Mucosa of descending colon (tissue), 3 donors: Measurements from ENCODE around the gene RAB11FIP4. TPM values are rescaled to one million over a fixed set of nuclear protein-coding genes. Genes with fewer than 3 reads are reported as not detected.
A peak's percentile ranks its signal among the peaks of the same experiment; 100 is the strongest.

Source experiments
- ATAC-seq: fragments of 200-7000 bp; cut with Tn5 transposase; one replicate; pipeline ENCODE4 v1.9.1; 2020; ENCODE audit warnings: mild to moderate bottlenecking, moderate library complexity
- DNase-seq, 3 donors: peaks; one replicate each; pipeline ENCODE4 v3.0.0-alpha.2; 2020
- H3K36me3 ChIP-seq: fragments of 200-600 bp; one replicate; pipeline ENCODE4 v1.8.0; 2021; ENCODE audit warnings: low read depth, mild to moderate bottlenecking
- H3K4me1 ChIP-seq: fragments of 200-600 bp; one replicate; pipeline ENCODE4 v1.8.0; 2021; ENCODE audit warnings: low read depth, mild to moderate bottlenecking
- H3K4me3 ChIP-seq: fragments of 200-600 bp; one replicate; pipeline ENCODE4 v1.8.0; 2021; ENCODE audit warnings: mild to moderate bottlenecking
- H3K9me3 ChIP-seq: fragments of 200-600 bp; one replicate; pipeline ENCODE4 v1.8.0; 2021; ENCODE audit warnings: mild to moderate bottlenecking
- intact Hi-C, 2 donors: fragments of 100-400 bp; cut with DNase I in 1 of 2; cut with micrococcal nuclease in 1 of 2; formaldehyde crosslinking; loops; one replicate each; pipeline versions ENCODE4 v1.11.0 to v1.11.1; 2022; cut with DNase I, micrococcal nuclease
- total RNA-seq, 3 donors: library from RNA; stranded (reverse); fragmentation: NEBNext Ultra II Directional in 2 of 3; extraction: Animal tissue kit (Norgen Biotek cat#: 25700) in 2 of 3; gene quantifications; one replicate each; pipeline versions ENCODE4 v1.2.1 to v1.2.4, GENCODE V29; 2021 to 2023
- TF ChIP-seq, protein P1 (sequence below): fragments of 200-600 bp; IDR thresholded peaks from one replicate; pipeline ENCODE4 v1.8.0; 2022; ENCODE audit warnings: antibody characterized with exemption, mild to moderate bottlenecking
- donor health status: DM: no; HTN: no; CAD: no; lungs with moderate emphysema.
- donor health status: DM: no; HTN: no; CAD: no.
- donor health status: DM: no; HTN: yes; CAD: no.

The RAB11FIP4 gene
- total RNA-seq, 3 donors from 2014 or later = 24.5 to 49.9 (median 40.7) TPM

DNA sequence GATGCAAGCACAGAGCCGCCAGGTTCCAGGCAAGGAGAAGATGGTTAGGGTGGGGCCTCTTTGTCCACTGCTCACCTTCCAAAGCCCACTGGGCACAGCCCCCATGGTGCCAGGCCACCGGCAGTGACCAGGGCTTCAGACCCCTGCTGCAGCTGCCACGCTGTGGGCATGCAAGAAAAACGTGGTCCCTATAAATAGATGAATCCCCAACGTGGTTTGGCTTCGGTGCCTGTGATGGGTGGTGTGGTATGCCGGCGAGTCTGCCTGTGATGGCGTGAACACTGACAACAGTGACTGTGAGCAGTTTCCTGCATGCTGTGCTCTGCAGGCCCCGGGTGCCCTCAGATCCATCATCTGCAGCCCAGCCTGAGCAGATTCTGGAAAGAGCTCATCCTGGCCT, 36.6 kb downstream of the RAB11FIP4 start:
- Histone ChIP-seq H3K4me3 (no peak overlapping the region), H3K36me3 (no peaks in the 10 kb centered on the region), H3K4me1 (no peaks in the 10 kb centered on the region), H3K9me3 (no peaks in the 10 kb centered on the region)
- ATAC-seq (no peak), DNase-seq (peak in 1 of 3 donors; percentile 18)
- TF ChIP-seq, protein P1, sequence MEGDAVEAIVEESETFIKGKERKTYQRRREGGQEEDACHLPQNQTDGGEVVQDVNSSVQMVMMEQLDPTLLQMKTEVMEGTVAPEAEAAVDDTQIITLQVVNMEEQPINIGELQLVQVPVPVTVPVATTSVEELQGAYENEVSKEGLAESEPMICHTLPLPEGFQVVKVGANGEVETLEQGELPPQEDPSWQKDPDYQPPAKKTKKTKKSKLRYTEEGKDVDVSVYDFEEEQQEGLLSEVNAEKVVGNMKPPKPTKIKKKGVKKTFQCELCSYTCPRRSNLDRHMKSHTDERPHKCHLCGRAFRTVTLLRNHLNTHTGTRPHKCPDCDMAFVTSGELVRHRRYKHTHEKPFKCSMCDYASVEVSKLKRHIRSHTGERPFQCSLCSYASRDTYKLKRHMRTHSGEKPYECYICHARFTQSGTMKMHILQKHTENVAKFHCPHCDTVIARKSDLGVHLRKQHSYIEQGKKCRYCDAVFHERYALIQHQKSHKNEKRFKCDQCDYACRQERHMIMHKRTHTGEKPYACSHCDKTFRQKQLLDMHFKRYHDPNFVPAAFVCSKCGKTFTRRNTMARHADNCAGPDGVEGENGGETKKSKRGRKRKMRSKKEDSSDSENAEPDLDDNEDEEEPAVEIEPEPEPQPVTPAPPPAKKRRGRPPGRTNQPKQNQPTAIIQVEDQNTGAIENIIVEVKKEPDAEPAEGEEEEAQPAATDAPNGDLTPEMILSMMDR = no peak
- intact Hi-C loops = no loop called here

DNA sequence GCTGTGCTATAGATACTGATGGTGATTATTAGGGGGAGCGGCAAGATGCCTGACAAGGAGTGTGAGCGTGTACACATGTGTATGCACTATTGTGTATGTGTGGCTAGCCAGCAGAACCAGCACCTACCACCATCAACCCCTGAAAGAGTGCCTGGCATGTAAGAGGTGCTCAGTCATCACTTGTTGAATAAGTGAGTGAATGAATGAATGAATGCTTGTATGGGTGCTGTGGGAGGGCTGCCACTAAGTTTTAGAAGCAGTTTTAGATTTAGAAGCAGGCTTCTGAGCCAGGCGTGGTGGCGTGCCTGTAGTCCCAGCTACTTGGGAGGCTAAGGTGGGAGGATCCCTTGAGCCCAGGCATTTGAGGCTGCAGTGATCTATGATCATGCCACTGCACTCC, 37.0 kb downstream of the RAB11FIP4 start:
- DNase-seq (no peak), ATAC-seq (no peak)
- H3K4me3 ChIP-seq = no peak overlapping the region
- TF ChIP-seq, protein P1 = no peak
- H3K4me1 ChIP-seq = no peaks in the 10 kb centered on the region
- no peaks in the 10 kb centered on the region for H3K36me3 ChIP-seq
- intact Hi-C loops = no loop called here
- H3K9me3 ChIP-seq = no peaks in the 10 kb centered on the region

DNA sequence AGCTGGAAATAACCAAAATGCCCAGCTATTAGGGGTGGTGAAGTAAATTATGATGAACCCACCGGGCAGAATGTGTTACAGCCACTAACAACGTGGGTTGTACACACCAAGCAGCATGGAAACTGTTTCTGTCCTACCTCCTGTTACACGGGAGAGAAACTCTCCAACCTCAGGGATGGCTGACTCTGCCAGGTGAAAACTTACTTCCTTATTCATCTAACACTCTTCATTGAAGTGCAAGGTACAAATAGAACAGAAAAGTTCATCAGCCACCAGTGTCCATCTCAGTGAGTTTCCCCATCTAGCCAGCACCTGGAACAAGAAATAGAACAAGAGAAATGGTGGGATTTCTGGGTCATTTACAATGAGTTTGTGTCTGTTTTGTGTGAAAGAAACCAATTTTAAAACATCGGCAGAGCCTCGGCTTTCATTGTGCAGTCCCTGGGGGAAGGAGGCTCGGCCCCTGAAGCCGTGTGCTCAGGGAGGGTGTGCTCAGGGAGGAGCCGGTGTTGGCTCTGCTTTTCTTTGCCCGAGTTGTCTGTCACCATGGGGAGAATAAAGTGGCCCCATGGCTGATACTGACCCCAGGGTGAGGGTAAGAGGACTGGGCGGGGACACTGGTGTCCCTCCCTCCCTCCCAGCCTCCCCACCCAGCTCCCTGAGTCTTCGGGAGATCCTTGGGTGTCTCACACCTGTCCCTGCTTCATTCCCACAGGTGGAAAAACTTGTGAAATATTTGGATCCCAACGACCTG, 39.8 kb downstream of the RAB11FIP4 start:
- H3K4me3 ChIP-seq = no peak overlapping the region
- no peaks in the 10 kb centered on the region for H3K9me3 ChIP-seq
- ATAC-seq (peak; percentile 66), DNase-seq (peak in 1 of 3 donors; percentile 22)
- intact Hi-C loops = no loop called here
- H3K4me1 ChIP-seq = no peaks in the 10 kb centered on the region
- TF ChIP-seq, protein P1 = no peak
- no peaks in the 10 kb centered on the region for H3K36me3 ChIP-seq

DNA sequence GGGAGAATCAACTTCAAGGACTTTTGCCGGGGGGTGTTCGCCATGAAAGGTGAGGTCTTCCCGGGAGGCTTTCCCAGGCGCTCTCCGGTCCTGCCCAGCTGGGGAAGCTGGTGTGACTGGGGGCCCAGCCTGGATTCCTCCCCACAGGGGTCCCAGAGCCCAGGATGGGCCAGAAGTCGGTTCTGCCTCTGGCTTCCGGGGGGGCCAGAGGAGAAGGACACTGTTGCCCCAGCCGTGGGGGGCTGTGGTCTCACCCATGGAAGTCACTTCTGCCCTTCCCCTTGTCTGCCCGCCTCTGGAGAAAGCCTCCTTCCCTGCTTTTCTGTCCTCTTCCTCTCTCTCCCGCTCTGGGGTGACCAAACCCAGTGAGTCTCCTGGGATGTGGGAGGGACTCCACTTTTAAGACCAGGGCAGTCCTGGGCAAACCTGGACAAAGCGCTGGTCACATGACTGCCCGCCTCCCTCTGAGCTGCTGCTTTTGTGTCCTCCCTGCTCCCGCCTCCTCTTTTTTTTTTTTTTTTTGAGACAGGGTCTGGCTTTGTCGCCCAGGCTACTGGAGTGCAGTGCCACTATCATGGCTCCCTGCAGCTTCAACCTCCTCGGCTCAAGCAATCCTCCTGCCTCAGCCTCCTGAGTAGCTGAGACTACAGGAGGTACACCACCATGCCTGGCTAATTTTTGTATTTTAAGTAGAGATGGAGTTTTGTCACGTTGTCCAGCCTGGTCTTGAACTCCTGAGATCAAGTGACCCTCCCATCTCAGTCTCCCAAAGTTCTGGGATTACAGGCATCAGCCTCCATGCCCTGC, 40.6 kb downstream of the RAB11FIP4 start:
- DNase-seq (peak in 1 of 3 donors; percentile 40), ATAC-seq (peak; percentile 43)
- intact Hi-C loops = no loop called here
- Histone ChIP-seq H3K4me3 (no peak overlapping the region), H3K36me3 (no peaks in the 10 kb centered on the region), H3K9me3 (no peaks in the 10 kb centered on the region), H3K4me1 (no peaks in the 10 kb centered on the region)
- TF ChIP-seq, protein P1 = no peak

DNA sequence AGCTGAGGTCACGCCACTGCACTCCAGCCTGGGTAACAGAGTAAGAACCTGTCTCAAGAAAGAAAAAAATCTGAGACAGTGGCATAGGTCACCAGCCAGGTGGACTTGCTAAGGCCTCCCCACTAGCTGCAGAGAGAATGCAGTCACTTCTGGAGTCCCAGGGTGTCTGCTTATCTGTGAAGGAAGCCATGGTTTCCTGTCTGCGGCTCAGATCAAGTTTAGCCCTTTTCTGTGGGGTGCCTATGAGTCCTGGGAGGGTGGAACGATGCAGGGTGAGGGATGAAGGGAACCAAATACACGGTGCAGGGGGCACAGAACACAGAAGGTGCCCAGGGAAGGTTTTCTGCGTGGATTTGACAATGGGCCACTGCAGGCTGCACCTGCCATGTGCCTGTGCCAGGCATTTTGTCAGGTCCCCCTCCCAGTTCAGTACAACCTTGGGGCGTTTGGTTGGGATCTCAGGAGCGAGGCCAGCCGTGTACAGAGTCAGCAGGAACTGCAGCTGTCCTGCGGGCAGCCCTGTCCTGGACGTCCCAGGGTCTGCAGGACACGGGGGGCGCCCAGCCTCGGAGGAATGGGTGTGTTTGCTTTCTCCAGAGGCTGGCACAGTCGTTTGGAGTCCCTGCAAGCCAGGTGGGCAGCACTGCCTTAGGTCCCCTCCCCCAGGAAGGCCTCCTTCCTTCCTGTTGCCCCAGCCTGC, 41.8 kb downstream of the RAB11FIP4 start:
- TF ChIP-seq, protein P1 = no peak
- no peak for ATAC-seq
- Histone ChIP-seq H3K4me1 (no peaks in the 10 kb centered on the region), H3K36me3 (no peaks in the 10 kb centered on the region), H3K4me3 (no peak overlapping the region), H3K9me3 (no peaks in the 10 kb centered on the region)
- intact Hi-C loops = no loop called here
- DNase-seq = peak in 1 of 3 donors; percentile 40
